C4-2B (cell line): ENCODE data around the gene MSL3.

Experiments
- CTCF ChIP-seq: fragments of 450-650 bp; conservative IDR thresholded peaks from 2 replicates; pipeline ENCODE4 v1.5.1; 2017; ENCODE audit warnings: mild to moderate bottlenecking
- ZFX ChIP-seq: fragments of 450-650 bp; IDR thresholded peaks from 2 replicates; pipeline ENCODE4 v1.6.1; 2017

- TF ChIP-seq CTCF (no peak), ZFX (no peak)
These were observed 2.9 kb downstream of the MSL3 start for GRCh38 chrX:11760958-11761357.
